Neuron (in vitro differentiated cells): ENCODE results near the gene CPA2.
"Not testable (repeated sequence)": the region's sequence is repeated elsewhere in the genome, so short reads cannot be mapped to it uniquely, and the experiment has no call there.

Experiments used
- H2AFZ ChIP-seq: one replicate; pipeline ENCODE4 v1.6.1; 2013; ENCODE audit warnings: low read depth, mild to moderate bottlenecking, inconsistent platforms, low read length, moderate library complexity
- H3K27me3 ChIP-seq: one replicate; pipeline ENCODE4 v1.6.1; 2013; ENCODE audit warnings: low read length; ENCODE audit not compliant: insufficient read depth
- H3K36me3 ChIP-seq: one replicate; pipeline ENCODE4 v1.6.1; 2013; ENCODE audit warnings: low read length; ENCODE audit not compliant: insufficient read depth
- H3K4me1 ChIP-seq: one replicate; pipeline ENCODE4 v1.6.1; 2013; ENCODE audit warnings: low read length; ENCODE audit not compliant: insufficient read depth
- H3K4me3 ChIP-seq: 2 replicates; pipeline ENCODE4 v1.5.1; 2013; ENCODE audit warnings: mild to moderate bottlenecking, low read length, moderate library complexity
- H3K9me3 ChIP-seq: one replicate; pipeline ENCODE4 v1.6.1; 2013; ENCODE audit warnings: low read length

Gene CPA2

GRCh38 chr7:130314305-130314704 is 47.6 kb downstream of the CPA2 start:
- Histone ChIP-seq H3K4me3 (no peak overlapping the region), H3K9me3 (no peaks in the 10 kb centered on the region), H2AFZ (no peak overlapping the region), H3K27me3 (no peaks in the 10 kb centered on the region), H3K4me1 (no peaks in the 10 kb centered on the region), H3K36me3 (no peaks in the 10 kb centered on the region)

- H3K27me3 ChIP-seq: no peaks in the 10 kb centered on the region
- H3K4me3 ChIP-seq: no peak overlapping the region
- no peaks in the 10 kb centered on the region for H3K9me3 ChIP-seq
- H3K4me1 ChIP-seq: peaks cover 2% of the 10 kb centered on the region
- no peak overlapping the region for H2AFZ ChIP-seq
- no peaks in the 10 kb centered on the region for H3K36me3 ChIP-seq
These were observed 52.9 kb downstream of the CPA2 start for GRCh38 chr7:130319541-130319940.

GRCh38 chr7:130321542-130322229 is 55.0 kb downstream of the CPA2 start:
- H3K36me3 ChIP-seq, H3K4me1 ChIP-seq, H3K9me3 ChIP-seq, H3K4me3 ChIP-seq, H2AFZ ChIP-seq, H3K27me3 ChIP-seq: not testable (repeated sequence)

GRCh38 chr7:130322615-130323014 is 56.0 kb downstream of the CPA2 start:
- Histone ChIP-seq H3K36me3 (no peaks in the 10 kb centered on the region), H3K4me3 (no peak overlapping the region), H3K9me3 (no peaks in the 10 kb centered on the region)

GRCh38 chr7:130324306-130324943 is 57.8 kb downstream of the CPA2 start:
- H3K27me3 ChIP-seq: no peaks in the 10 kb centered on the region
- peaks cover 3% of the 10 kb centered on the region for H3K4me1 ChIP-seq
- no peak overlapping the region for H2AFZ ChIP-seq
- H3K9me3 ChIP-seq: no peaks in the 10 kb centered on the region
- H3K36me3 ChIP-seq: no peaks in the 10 kb centered on the region
- H3K4me3 ChIP-seq: no peak overlapping the region

More at GRCh38 chr7:130322615-130323014, 56.0 kb downstream of the CPA2 start:
- Histone ChIP-seq H2AFZ (no peak overlapping the region), H3K4me1 (peaks cover 3% of the 10 kb centered on the region), H3K27me3 (no peaks in the 10 kb centered on the region)

- Histone ChIP-seq H3K4me1 (no peaks in the 10 kb centered on the region), H3K9me3 (no peaks in the 10 kb centered on the region), H3K36me3 (no peaks in the 10 kb centered on the region), H3K4me3 (no peak overlapping the region), H3K27me3 (no peaks in the 10 kb centered on the region), H2AFZ (no peak overlapping the region)
These were observed 63.0 kb downstream of the CPA2 start for GRCh38 chr7:130329681-130330080.

- Histone ChIP-seq H3K27me3 (no peaks in the 10 kb centered on the region), H2AFZ (no peak overlapping the region), H3K9me3 (no peaks in the 10 kb centered on the region), H3K4me3 (no peak overlapping the region), H3K36me3 (no peaks in the 10 kb centered on the region), H3K4me1 (no peaks in the 10 kb centered on the region)
These were observed 65.8 kb downstream of the CPA2 start for GRCh38 chr7:130332259-130333053.

GRCh38 chr7:130333832-130334231 is 67.2 kb downstream of the CPA2 start:
- no peak overlapping the region for H2AFZ ChIP-seq
- H3K9me3 ChIP-seq: no peaks in the 10 kb centered on the region
- H3K4me1 ChIP-seq: no peaks in the 10 kb centered on the region
- H3K36me3 ChIP-seq: no peaks in the 10 kb centered on the region
- no peak overlapping the region for H3K4me3 ChIP-seq
- H3K27me3 ChIP-seq: no peaks in the 10 kb centered on the region

GRCh38 chr7:130334274-130334673 is 67.6 kb downstream of the CPA2 start:
- H3K4me1 ChIP-seq: no peaks in the 10 kb centered on the region
- H3K4me3 ChIP-seq: no peak overlapping the region
- H3K36me3 ChIP-seq: no peaks in the 10 kb centered on the region
- no peaks in the 10 kb centered on the region for H3K27me3 ChIP-seq
- H2AFZ ChIP-seq: no peak overlapping the region
- no peaks in the 10 kb centered on the region for H3K9me3 ChIP-seq

- Histone ChIP-seq H3K36me3 (no peaks in the 10 kb centered on the region), H3K9me3 (no peaks in the 10 kb centered on the region), H3K4me1 (no peaks in the 10 kb centered on the region), H3K4me3 (no peak overlapping the region), H3K27me3 (no peaks in the 10 kb centered on the region), H2AFZ (no peak overlapping the region)
These were observed 70.8 kb downstream of the CPA2 start for GRCh38 chr7:130337410-130337971.

- no peaks in the 10 kb centered on the region for H3K36me3 ChIP-seq
- no peaks in the 10 kb centered on the region for H3K9me3 ChIP-seq
- no peak overlapping the region for H3K4me3 ChIP-seq
- H2AFZ ChIP-seq: no peak overlapping the region
- H3K27me3 ChIP-seq: no peaks in the 10 kb centered on the region
- no peaks in the 10 kb centered on the region for H3K4me1 ChIP-seq
These were observed 71.6 kb downstream of the CPA2 start for GRCh38 chr7:130338233-130338632.
